GM21825 (cell line): ENCODE data around the gene PDXDC1.
"Not testable (repeated sequence)": the region's sequence is repeated elsewhere in the genome, so short reads cannot be mapped to it uniquely, and the experiment has no call there.

Experiments
- ATAC-seq: cut with Tn5 transposase; IDR thresholded peaks from one replicate; pipeline ENCODE4 v1.9.1; 2021; ENCODE audit warnings: mild to moderate bottlenecking, moderate library complexity; ENCODE audit not compliant: unreplicated experiment

PDXDC1 gene

GRCh38 chr16:15057681-15058417 is 83.0 kb downstream of the PDXDC1 start:
- ATAC-seq: no peak

- ATAC-seq: no peak
Observed at GRCh38 chr16:15059324-15059723, 84.5 kb downstream of the PDXDC1 start.

- ATAC-seq: not testable (repeated sequence)
Observed at GRCh38 chr16:15062085-15062810, 87.4 kb downstream of the PDXDC1 start.

- ATAC-seq: not testable (repeated sequence)
Observed at GRCh38 chr16:15065961-15066360, 91.1 kb downstream of the PDXDC1 start.

GRCh38 chr16:15066690-15067089 is 91.9 kb downstream of the PDXDC1 start:
- ATAC-seq: not testable (repeated sequence)

GRCh38 chr16:15071013-15071412 is 96.2 kb downstream of the PDXDC1 start:
- not testable (repeated sequence) for ATAC-seq

GRCh38 chr16:15071916-15072769 is 97.3 kb downstream of the PDXDC1 start:
- not testable (repeated sequence) for ATAC-seq

- no peak for ATAC-seq
Observed at GRCh38 chr16:15073101-15073500, 98.3 kb downstream of the PDXDC1 start.

GRCh38 chr16:15076161-15076560 is 101.3 kb downstream of the PDXDC1 start:
- ATAC-seq: not testable (repeated sequence)

GRCh38 chr16:15080883-15081282 is 106.1 kb downstream of the PDXDC1 start:
- not testable (repeated sequence) for ATAC-seq

GRCh38 chr16:15082788-15083187 is 108.0 kb downstream of the PDXDC1 start:
- not testable (repeated sequence) for ATAC-seq

GRCh38 chr16:15090663-15091269 is 115.9 kb downstream of the PDXDC1 start:
- not testable (repeated sequence) for ATAC-seq

- ATAC-seq: not testable (repeated sequence)
Observed at GRCh38 chr16:15093571-15093954, 118.7 kb downstream of the PDXDC1 start.

- peak; percentile 98 for ATAC-seq
Observed at GRCh38 chr16:15093955-15094827, 119.4 kb downstream of the PDXDC1 start, which contains the start of gene RRN3. RRN3 (minus strand) TSS chr16:15094272; CDS start chr16:15094233, 39 bp downstream.

- ATAC-seq: not testable (repeated sequence)
Observed at GRCh38 chr16:15096583-15096972, 121.8 kb downstream of the PDXDC1 start.

- ATAC-seq: not testable (repeated sequence)
Observed at GRCh38 chr16:15099366-15099909, 124.6 kb downstream of the PDXDC1 start.

- ATAC-seq: not testable (repeated sequence)
Observed at GRCh38 chr16:15100372-15100987, 125.7 kb downstream of the PDXDC1 start.

GRCh38 chr16:15127641-15128425 is 153.0 kb downstream of the PDXDC1 start:
- not testable (repeated sequence) for ATAC-seq
